Uterus (tissue), 4 donors: ENCODE data around the gene ASTN2. TPM values are rescaled to one million over a fixed set of nuclear protein-coding genes. Genes with fewer than 3 reads are reported as not detected.

Experiments
- DNase-seq, 2 donors: peaks; one replicate each; pipeline ENCODE4 v3.0.0-alpha.2; 2019 to 2020
- H3K27ac ChIP-seq, 2 donors: fragments of 200-600 bp; sonication (generic); 1 replicate in 1 of 2; 2 replicates in 1 of 2; pipeline ENCODE4 v1.5.1; 2016 to 2018
- H3K27me3 ChIP-seq, 2 donors: fragments of 200-600 bp; sonication (generic); one replicate each; pipeline ENCODE4 v1.5.1; 2018 to 2019; ENCODE audit warnings: control low read depth in 1 of 2
- H3K36me3 ChIP-seq, 2 donors: fragments of 200-600 bp; sonication (generic); one replicate each; pipeline ENCODE4 v1.5.1; 2019; ENCODE audit warnings: control low read depth in 1 of 2
- H3K4me1 ChIP-seq, 2 donors: fragments of 200-600 bp; sonication (generic); one replicate each; pipeline ENCODE4 v1.5.1; 2018 to 2019; ENCODE audit warnings: control low read depth in 1 of 2
- H3K4me3 ChIP-seq, 2 donors: fragments of 200-600 bp; sonication (generic); 1 replicate in 1 of 2; 2 replicates in 1 of 2; pipeline ENCODE4 v1.5.1; 2018 to 2019; ENCODE audit warnings: mild to moderate bottlenecking in 1 of 2
- H3K9me3 ChIP-seq, 2 donors: fragments of 200-600 bp; sonication (generic); one replicate each; pipeline ENCODE4 v1.5.1; 2019; ENCODE audit warnings: control low read depth in 1 of 2
- CTCF ChIP-seq, 4 experiments: fragments of 200-600 bp in 2 of 4; fragments of 450-650 bp in 2 of 4; sonication (generic) in 2 of 4; IDR thresholded peaks; one replicate each; pipeline ENCODE4 v1.5.1; 2016 to 2019; ENCODE audit warnings: antibody characterized with exemption in 4 of 4, mild to moderate bottlenecking in 2 of 4, moderate library complexity in 1 of 4
- POLR2A ChIP-seq, 2 donors: fragments of 450-650 bp; IDR thresholded peaks; one replicate each; pipeline ENCODE4 v1.6.1; 2016; ENCODE audit warnings: antibody characterized with exemption in 2 of 2, mild to moderate bottlenecking in 1 of 2, moderate library complexity in 1 of 2
- intact Hi-C: fragments of 100-400 bp; cut with DNase I; formaldehyde crosslinking; loops from one replicate; pipeline ENCODE4 v1.15.1; 2023; ENCODE audit warnings: low total_unique reads
- total RNA-seq, 4 donors: library from RNA; depleted of rRNA in 3 of 4; stranded (reverse); fragments of >200 nt in 3 of 4; gene quantifications; one replicate each; pipeline versions ENCODE4 v1.1.0 to v1.2.4, GENCODE V29; 2014 to 2023
- donor health status: DM: yes; HTN: yes; CAD: no.

ASTN2 gene
- total RNA-seq, 4 donors from 2014 or later: 1.8 to 8.6 (median 6.7) TPM

- Histone ChIP-seq H3K4me1 (no peaks in the 10 kb centered on the region), H3K27ac (no peak overlapping the region), H3K9me3 (no peaks in the 10 kb centered on the region), H3K36me3 (no peaks in the 10 kb centered on the region), H3K27me3 (no peaks in the 10 kb centered on the region), H3K4me3 (no peak overlapping the region)
- no peak for DNase-seq
- TF ChIP-seq CTCF (IDR thresholded peaks at IDR 0.05) (no peak), POLR2A (IDR thresholded peaks at IDR 0.05) (no peak)
- intact Hi-C loops: no loop called here
Observed at GRCh38 chr9:117359910-117360309, 54.9 kb downstream of the ASTN2 start.

- Histone ChIP-seq H3K36me3 (no peaks in the 10 kb centered on the region), H3K4me3 (no peak overlapping the region), H3K9me3 (no peaks in the 10 kb centered on the region), H3K4me1 (no peaks in the 10 kb centered on the region), H3K27ac (no peak overlapping the region), H3K27me3 (no peaks in the 10 kb centered on the region)
- intact Hi-C loops: no loop called here
- DNase-seq: no peak
- no peak for TF ChIP-seq POLR2A (IDR thresholded peaks at IDR 0.05)
- no peak for TF ChIP-seq CTCF (IDR thresholded peaks at IDR 0.05)
Observed at GRCh38 chr9:117355542-117355941, 59.3 kb downstream of the ASTN2 start.

GRCh38 chr9:117354997-117355396 is 59.9 kb downstream of the ASTN2 start:
- no peaks in the 10 kb centered on the region for H3K36me3 ChIP-seq
- no peaks in the 10 kb centered on the region for H3K27me3 ChIP-seq
- no peaks in the 10 kb centered on the region for H3K4me1 ChIP-seq

GRCh38 chr9:117354244-117354847 is 60.5 kb downstream of the ASTN2 start:
- no peak overlapping the region for H3K4me3 ChIP-seq
- H3K4me1 ChIP-seq: no peaks in the 10 kb centered on the region
- intact Hi-C loops: no loop called here
- DNase-seq: no peak
- no peak for TF ChIP-seq POLR2A (IDR thresholded peaks at IDR 0.05)
- no peak for TF ChIP-seq CTCF (IDR thresholded peaks at IDR 0.05)
- H3K27ac ChIP-seq: no peak overlapping the region
- no peaks in the 10 kb centered on the region for H3K9me3 ChIP-seq
- H3K36me3 ChIP-seq: no peaks in the 10 kb centered on the region
- no peaks in the 10 kb centered on the region for H3K27me3 ChIP-seq

More at GRCh38 chr9:117354997-117355396, 59.9 kb downstream of the ASTN2 start:
- Histone ChIP-seq H3K9me3 (no peaks in the 10 kb centered on the region), H3K4me3 (no peak overlapping the region), H3K27ac (no peak overlapping the region)
- no peak for DNase-seq
- intact Hi-C loops: no loop called here
- TF ChIP-seq POLR2A (IDR thresholded peaks at IDR 0.05): no peak
- no peak for TF ChIP-seq CTCF (IDR thresholded peaks at IDR 0.05)

GRCh38 chr9:117344892-117345660 is 69.8 kb downstream of the ASTN2 start:
- no peak overlapping the region for H3K4me3 ChIP-seq
- H3K9me3 ChIP-seq: no peaks in the 10 kb centered on the region
- intact Hi-C loops: no loop called here
- H3K27me3 ChIP-seq: no peaks in the 10 kb centered on the region
- no peaks in the 10 kb centered on the region for H3K4me1 ChIP-seq
- no peaks in the 10 kb centered on the region for H3K36me3 ChIP-seq
- H3K27ac ChIP-seq: no peak overlapping the region
- DNase-seq: no peak
- TF ChIP-seq CTCF (IDR thresholded peaks at IDR 0.05) (no peak), POLR2A (IDR thresholded peaks at IDR 0.05) (no peak)
